Measurements from ENCODE around the gene RANBP2.

Gene RANBP2

DNA sequence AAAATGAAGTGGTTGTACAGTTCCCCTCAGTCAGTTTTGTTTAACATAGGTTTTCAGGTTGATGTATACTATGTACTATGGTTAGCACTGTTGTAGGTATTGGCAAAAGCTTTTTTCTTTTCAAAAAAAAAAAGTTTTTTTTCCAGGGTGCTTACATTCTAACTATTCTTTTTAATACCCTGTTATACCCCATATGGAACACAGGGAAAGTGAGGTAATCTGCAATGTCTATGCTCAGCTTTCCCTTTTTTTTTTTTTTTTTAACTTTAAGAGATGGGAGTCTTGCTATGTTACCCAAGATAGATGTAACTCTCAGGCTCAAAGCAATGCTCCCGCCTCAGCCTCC lies 66.7 kb downstream of the RANBP2 start:
- DNase-seq: no peak

DNA sequence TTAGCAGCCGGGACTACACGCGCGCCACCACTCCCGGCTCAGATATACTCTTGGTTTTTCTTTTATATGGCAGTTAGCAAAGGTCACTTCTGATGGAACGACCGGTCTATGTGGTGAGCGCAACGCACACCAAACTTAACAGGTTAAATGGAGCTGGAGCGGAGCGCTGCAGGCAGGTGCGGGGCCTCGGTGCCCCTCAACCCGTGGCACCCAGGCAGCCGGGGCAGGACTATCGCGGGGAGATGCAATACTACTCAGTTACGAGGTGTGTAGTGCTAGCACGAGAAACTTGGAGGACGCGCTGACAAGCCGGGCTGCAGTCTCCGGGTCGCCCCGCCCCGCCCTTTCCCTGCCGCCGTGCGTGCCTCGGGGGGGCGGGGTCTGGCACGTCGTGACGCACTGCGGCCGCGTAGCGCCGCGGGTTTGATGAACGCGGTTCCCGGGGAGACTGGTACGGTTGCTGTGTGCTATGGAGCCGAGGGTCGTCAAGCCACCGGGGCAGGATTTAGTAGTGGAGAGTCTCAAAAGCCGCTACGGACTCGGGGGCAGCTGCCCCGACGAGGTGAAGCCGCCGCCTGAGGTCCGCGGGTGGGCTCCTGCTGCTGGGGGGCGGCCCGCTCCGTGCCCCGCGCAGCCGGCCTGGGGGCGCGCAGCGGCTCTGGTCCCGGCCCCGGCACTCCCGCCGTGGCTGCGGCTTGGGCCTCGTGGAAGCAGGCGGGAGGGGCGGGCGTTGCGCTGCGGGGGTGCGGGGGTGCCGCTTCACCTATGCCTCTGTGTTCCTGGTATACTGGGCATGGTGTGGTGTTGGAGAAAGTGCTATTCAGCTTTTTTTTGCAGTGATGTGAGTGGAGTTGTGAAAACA lies 67.3 kb downstream of the RANBP2 start, which contains the start of gene CCDC138:
Gene CCDC138, plus strand, starts transcription at position 418 of the 862 bp plus-strand sequence. Its CDS starts 52 bp downstream, at position 470.
- DNase-seq: peak; percentile 90 to 91

DNA sequence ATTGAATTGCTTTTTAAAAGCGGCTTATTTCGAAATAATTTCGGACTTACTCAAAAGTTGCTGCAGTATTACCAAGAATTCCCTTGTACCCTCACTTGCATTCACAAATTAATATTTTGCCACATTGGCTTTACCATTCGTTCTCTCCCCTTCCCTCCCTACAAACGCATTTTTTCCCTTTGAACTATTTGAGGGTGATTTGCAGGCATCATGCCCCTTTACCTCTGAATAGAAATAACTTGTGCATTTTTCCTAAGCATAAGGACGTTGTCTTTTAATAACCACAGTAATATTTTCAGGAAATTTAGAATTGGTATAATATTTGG lies 67.9 kb downstream of the RANBP2 start:
- no peak for DNase-seq

GRCh38 chr2:108803045-108803736 lies 83.9 kb downstream of the RANBP2 start:
- DNase-seq: no peak

GRCh38 chr2:108805032-108805431 lies 85.8 kb downstream of the RANBP2 start:
- DNase-seq: no peak

GRCh38 chr2:108805782-108806181 lies 86.5 kb downstream of the RANBP2 start:
- no peak for DNase-seq

DNA sequence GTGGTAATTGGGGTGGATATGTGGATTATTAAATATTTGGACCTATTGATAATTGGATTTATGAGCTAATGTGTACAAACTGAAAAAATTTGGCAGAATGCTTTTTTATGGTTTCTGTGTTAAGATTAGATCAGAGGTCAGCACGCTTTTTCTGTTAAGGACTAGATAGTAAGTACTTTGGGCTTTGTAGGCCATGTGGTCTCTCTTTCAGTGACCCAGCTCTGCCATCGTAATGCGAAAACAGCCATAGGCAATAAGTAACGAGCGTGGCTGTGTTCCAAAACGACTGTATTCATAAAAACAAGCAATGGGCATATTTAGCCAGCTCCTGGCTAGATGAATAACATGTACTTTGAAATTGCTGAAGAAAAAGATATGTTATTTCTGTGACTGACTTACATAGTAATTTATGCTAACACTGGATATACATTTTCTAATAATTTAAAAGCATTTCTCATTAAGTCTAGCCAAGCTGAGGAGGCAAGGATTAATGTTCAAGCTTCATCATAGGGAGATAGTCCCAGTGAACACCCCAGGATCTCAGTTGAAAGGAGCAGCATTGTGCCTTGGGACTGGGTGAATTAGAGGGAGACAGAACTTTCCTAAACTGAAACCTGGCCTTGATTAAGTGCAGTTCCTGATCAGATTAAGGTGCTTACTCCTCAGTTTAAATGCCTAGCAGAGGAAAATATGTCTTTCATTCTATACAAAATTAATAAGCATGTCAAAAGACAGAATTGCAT lies 87.3 kb downstream of the RANBP2 start:
- no peak for DNase-seq

DNA sequence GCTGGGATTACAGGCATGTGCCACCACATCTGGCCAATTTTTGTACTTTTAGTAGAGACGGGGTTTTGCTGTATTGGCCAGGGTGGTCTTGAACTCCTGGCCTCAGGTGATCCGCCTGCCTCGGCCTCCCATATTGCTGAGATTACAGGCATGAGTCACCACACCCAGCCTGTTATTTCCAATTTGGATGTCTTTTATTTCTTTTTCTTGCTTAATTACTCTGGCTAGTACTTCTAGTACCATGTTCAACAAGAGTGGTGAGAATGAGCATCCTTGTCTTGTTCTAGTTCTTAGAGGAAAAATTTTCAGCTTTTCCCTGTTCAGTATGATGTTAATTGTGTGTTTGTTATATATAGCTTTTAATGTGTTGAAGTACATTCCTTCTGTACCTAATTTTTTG lies 90.7 kb downstream of the RANBP2 start:
- DNase-seq: no peak

- DNase-seq: no peak
Measured at GRCh38 chr2:108810993-108811957, 92.0 kb downstream of the RANBP2 start.

- no peak for DNase-seq
Measured at GRCh38 chr2:108813732-108814131, 94.5 kb downstream of the RANBP2 start.

- DNase-seq: no peak
Measured at GRCh38 chr2:108820482-108820881, 101.2 kb downstream of the RANBP2 start.

- DNase-seq: no peak
Measured at GRCh38 chr2:108823286-108823685, 104.0 kb downstream of the RANBP2 start.

- no peak for DNase-seq
Measured at GRCh38 chr2:108824316-108825070, 105.2 kb downstream of the RANBP2 start.

DNA sequence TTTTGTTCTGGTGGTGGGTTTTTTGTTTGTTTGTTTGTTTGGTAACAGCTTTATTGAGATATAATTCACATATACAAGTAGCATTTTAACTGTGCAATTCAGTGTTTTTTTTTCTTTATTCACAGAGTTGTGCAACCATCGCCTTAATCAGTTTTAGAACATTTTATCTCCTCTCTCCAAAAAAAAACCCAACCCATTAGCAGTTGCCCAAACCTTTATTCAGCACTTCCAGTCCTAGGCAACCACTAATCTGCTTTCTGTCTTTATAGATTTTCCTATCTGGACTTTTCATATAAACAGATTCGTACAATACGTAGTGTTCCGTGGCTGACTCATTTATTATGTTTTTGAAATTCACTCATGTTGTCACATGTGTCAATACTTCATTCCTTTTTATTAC lies 106.0 kb downstream of the RANBP2 start:
- no peak for DNase-seq

GRCh38 chr2:108825736-108826135 lies 106.5 kb downstream of the RANBP2 start:
- DNase-seq: no peak

DNA sequence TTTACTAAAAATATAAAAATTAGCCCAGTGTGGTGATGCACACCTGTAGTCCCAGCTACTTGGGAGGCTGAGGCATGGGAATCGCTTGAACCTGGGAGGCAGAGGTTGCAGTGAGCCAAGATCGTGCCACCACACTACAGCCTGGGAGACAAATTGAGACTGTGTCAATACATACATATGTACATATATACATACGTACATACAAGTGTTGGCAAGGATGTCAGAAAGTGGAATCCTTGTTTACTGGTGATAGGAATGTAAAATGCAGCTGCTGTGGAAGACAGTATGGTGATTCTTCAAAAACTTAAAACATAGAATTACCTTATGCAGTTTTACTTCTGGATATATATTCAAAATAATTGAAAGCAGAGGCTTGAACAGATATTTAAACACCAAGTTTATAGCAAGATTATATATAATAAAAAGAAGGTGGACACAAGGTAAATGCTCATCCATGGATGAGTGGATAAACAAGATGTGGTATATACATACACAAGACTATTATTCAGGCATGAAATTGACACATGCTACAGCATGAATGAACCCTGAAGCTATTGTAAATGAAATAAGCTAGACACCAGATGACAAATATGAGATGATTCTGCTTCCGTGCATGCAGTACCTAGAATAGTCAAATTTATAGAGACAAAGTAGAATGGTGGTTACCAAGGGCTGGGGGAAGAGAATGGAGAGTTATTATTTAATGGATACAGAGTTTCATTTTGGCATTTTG lies 110.5 kb downstream of the RANBP2 start:
- DNase-seq: no peak

GRCh38 chr2:108833219-108833618 lies 113.9 kb downstream of the RANBP2 start:
- no peak for DNase-seq

DNA sequence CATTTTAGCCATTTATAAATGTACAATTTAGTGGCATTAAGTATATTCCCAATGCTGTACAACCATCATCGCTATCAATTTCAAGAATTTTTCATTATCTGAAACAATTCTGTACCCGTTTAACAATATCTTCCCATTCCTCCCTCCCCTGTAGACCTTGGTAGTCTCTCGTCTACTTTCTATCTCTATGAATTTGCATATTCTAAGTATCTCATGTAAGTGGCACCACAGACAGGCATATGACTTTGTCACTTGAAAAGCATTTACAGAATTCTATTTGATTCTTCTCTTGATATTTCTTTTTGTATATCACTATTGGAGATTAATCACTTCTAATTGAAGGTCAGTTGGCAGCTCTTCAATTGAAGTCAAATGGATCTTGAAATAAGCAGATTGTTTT lies 115.3 kb downstream of the RANBP2 start:
- DNase-seq: no peak

- DNase-seq: no peak
Measured at GRCh38 chr2:108835040-108835439, 115.8 kb downstream of the RANBP2 start.

All from SHP77 (cell line).